HG03575 (cell line): ENCODE data around the gene GABRA4.

Source experiments
- ATAC-seq: cut with Tn5 transposase; IDR thresholded peaks from one replicate; pipeline ENCODE4 v1.9.1; 2021; ENCODE audit not compliant: unreplicated experiment, insufficient number of reproducible peaks, low FRiP score; ENCODE audit errors: extremely low read depth

The GABRA4 gene

GRCh38 chr4:46984781-46985180 lies 8.6 kb downstream of the GABRA4 start:
- no peak for ATAC-seq

GRCh38 chr4:46980851-46981250 lies 12.5 kb downstream of the GABRA4 start:
- ATAC-seq: no peak

DNA sequence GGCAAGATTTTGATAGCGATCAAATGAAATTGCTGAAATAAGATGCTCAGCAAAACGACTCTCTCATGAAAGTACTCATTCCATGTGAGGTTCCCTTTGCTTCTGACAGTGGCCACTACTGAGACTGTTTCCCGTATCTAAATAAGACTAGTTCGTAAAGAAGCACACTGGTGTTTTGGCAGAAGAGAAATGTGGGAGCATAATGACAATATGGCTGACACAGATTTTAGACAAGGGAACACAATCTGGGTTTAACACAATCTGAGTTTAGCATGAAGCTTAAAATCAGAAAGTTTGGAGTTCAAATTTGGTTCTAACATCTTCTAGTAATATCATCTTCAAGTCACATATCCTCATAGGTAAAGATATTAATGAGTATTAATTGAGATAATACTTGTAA lies 13.7 kb downstream of the GABRA4 start:
- ATAC-seq: no peak

GRCh38 chr4:46979283-46979682 lies 14.1 kb downstream of the GABRA4 start:
- no peak for ATAC-seq

DNA sequence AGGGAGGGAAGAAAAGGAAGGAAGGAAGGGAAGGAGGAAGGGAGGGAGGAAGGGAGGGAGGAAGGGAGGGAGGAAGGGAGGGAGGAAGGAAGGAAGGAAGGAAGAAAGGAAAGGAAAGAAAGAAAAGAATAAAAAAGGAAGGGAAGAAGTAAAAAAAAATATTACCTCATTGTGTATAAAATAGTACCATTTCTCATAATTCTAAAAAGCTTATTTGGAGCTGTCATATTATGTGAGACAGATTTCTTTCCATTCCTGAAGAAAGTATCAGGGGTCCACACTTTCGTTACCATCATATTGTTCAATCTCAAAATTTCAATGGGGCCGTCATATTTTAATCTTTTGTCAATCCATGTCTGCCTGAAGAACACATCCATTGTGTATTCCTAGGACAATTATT lies 16.1 kb downstream of the GABRA4 start:
- ATAC-seq: no peak

DNA sequence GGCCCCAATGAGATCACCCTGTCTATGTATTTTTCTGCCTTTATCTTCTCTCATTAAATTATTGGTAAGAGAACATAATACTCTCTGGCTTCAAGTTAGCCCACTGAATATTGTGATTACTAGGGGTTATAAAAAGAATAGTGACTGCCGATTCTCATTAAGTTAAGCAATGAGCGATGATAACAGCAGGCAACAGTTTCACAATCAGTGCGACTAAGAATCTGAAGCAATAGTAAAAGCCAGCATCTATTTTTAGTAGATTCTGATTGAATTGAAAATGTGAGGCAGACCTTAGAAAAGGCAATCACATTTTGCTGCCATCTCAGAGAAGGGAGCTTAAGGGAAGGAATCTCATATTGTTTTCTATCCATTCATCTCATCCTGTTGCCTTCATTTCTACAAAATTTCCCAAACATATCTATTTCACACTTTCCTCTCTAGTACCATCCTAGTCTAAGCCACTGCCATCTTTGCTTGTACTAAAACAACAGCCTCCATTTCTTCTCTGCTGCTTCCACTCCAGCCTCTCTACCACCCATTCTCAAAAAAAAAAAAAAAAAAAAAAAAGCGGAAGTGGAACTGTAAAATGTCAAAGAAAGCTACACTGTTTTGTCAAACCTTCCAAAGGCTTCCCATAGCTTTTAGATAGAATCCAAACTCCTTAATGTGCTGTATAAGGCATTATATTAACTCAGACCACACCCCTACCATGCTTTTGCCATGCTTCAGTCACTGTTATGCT lies 17.4 kb downstream of the GABRA4 start:
- no peak for ATAC-seq

DNA sequence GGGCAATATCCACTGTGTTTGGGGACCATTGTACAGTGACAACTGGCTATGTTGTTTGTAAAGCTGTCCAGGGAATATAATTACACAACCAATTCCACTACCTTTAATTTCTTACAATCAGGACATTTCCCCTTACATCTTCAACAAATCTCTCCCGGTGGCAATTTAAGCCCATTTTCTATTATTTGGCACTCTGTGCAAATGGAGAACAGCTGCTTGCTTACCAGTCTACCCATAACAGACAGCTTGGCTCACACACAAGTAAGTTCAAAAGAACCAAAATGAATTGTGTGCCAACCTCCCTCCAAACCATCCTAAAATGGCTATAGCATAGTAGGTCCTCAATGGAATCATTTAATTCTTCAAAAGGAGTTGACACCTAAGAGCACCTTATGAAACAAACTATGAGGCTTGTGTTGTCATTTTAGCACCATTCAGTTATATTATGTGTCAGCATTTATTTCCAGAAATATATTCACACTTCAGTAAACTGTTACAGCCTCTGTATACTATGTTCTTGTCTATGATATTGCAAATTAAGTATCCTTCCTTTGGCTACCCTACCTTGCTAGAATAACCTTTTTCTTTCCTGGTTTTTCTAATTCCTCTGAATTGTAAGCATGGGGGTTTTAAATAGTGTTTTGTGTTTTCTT lies 18.4 kb downstream of the GABRA4 start:
- ATAC-seq: no peak

- no peak for ATAC-seq
These were observed 24.5 kb downstream of the GABRA4 start for GRCh38 chr4:46968847-46969246.

DNA sequence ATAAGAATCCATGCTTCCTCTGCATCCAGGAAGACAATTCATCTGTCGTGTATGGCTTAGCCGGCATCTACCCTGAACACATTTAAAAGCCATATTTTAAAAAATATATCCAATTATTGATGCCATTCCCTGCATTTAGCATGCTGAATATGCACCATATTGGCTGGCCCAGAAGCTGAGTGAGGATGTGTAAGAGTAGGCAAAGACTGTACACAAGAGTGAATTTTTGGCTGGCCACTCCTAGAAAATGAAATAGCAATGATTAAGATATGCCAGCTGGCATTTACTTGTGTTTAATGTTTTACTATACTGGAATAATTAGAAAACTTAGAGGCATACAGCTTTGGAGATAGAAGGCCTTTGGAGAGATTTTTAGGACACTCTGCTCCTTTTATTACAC lies 25.8 kb downstream of the GABRA4 start:
- ATAC-seq: no peak

DNA sequence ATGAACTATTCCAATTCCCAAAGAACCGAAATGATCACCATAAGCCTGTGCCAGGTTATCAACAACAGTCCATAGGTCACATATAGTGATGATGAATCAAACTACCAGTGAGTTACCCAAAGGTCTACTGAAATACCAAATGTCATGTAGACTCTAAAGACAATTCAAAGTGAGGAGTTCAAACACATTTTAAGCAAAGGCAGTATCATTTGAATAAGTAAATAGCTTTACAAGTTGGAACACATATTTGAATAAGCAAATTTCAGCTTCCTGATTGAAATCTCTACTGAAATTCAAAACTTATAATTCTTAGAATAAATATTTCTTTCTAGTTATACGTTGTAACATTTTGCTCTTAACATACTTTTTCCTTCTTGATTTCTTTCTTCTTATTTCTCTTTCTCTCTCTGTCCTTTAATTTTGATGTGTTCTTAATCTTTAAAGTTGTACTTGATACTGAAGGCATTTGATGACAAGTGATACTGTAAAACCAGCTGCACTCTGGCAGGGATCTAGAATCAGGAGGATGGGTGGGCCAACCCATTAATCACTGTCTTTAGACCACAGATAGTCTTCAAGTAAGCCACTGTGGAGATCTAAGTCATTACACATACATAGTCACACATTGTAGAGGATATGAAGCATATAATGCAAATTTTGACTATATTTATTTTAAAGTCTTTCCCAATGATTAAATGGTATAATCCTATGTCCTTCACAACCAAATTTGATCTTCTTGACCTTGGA lies 34.5 kb downstream of the GABRA4 start:
- ATAC-seq: no peak

DNA sequence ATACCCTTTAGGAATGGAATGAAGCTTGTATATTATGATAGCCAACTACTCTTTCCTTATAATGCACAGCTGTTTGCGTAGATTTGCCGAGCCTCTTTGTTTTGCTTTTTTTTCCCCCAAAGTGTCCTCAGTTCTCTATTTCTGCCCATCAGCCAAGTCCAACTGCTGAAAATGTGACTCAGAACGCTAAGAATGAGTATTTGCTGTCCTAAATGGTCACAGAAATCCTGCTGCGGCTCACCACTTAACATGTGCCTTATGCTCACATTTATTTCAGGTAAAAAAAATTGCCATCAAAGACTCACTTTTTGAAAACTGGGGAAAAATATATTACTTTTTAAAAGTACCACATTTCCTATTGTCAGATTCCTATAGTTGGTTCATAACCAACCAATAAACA lies 36.9 kb downstream of the GABRA4 start:
- no peak for ATAC-seq

- no peak for ATAC-seq
These were observed 37.8 kb downstream of the GABRA4 start for GRCh38 chr4:46955601-46956000.

DNA sequence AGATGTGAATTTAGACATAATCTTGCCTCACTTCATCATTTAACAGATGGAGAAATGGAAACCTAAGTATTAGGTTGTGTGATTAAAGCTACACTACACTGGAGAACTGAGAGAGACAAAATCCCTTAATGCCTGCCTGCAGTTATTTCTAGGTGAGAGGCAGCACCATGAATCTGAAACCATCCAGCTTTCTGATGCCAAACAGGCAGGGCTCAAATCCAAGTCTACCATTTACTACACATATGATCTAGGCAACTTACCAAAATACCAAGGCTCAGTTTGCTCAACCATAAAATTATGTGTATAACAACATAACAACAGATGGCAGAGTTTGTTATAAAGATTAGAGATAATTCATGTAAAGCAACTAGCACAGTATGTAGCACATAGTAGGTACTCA lies 38.7 kb downstream of the GABRA4 start:
- no peak for ATAC-seq

DNA sequence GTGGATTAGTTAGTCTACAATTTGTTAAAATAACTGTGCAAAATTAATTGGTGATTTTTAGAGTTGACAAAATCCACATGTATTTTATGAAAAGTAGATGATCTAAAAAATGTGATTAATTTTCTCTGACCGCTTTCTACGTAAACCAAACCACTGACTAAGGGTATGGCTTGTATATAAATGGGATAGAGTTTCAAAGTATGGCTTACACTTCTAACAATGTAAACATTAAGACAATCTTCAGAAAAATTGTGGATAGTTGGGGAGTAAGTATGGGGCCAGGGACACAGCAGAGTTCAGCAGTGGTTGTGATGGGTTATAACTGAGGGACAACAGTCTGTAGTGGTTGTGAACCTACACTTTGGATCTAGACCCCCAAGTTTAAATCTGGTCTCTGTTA lies 39.8 kb downstream of the GABRA4 start:
- no peak for ATAC-seq

GRCh38 chr4:46952451-46952850 lies 40.9 kb downstream of the GABRA4 start:
- no peak for ATAC-seq

DNA sequence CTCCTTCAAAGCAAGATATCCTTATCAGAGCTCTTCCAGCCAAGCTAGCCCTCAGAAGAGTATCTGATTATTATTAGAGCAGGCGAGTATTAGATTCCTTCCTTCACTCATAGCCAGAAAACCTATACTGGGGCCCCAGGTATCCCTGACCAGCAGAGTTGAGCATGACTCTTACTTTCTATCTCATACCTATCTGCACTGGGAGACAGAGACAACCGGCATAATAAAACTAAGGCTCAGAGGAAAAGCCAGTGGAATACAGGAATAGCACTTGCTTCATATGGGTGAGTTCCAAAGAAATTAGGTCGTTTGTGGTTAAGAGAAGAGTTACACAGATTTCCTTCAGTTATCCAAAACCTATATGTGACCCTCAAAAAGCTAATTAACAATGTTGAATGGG lies 42.6 kb downstream of the GABRA4 start:
- no peak for ATAC-seq

DNA sequence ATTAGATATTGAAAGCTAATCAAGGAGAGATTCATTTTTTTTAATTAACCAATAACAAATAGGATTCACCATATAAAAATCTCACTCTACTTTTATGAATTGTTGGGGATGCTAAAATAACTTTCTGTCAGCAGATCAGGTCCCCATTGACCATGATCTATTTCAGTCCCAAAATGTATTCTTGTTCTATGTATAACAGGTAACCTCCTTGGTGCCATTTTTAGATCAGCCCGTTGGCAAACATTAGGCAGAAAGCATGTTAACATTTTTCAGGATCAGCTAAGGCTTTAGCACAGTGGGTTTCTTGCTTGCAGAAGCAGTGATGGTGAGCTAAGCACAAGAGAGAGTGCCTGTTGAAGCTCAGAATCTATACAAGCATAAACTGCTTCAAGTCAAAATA lies 43.6 kb downstream of the GABRA4 start:
- ATAC-seq: no peak

DNA sequence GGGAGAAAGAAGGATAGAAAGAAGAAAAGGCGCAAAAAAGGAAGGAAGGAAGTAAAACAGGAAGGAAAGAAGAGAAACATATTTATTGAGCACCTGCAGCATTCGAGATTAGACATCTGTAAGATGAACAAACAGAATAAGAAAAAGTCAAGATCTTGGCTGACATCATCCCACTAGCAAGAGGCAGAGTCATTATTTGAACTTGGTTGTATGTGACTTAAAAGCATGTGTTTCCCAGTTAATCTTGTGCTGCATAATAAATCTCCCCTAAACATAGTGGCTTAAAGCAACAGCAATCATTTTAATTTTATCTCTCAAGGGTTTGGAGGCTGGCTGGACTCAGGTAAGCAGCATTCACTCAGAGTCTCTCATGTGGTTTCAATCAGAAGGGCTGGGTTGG lies 45.8 kb downstream of the GABRA4 start:
- ATAC-seq: no peak

GRCh38 chr4:46946919-46947536 lies 46.4 kb downstream of the GABRA4 start:
- ATAC-seq: no peak

DNA sequence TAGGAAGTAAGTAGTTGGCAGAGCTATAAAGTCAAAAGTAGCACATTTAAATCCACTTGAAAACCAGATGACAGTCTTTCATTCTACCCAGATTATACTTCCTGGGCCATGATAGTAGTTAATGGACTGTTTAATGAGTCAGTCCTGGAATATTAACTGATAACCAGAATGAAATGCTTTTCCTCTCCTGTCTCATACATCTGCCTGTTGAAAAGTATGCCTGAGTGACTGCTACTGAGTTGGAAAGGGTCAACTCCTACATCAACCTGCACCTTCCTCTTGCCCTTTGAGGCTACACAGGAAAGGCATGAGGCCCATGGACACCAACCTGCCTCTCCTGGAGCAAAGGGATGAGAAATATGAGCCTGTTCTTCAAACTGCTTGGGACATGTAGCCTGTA lies 48.3 kb downstream of the GABRA4 start:
- ATAC-seq: no peak
